LNCaP clone FGC (cell line): ENCODE results near the gene IRS1.
"Not testable (repeated sequence)": the region's sequence is repeated elsewhere in the genome, so short reads cannot be mapped to it uniquely, and the experiment has no call there.

ENCODE experiments used
- DNase-seq: peaks from one replicate; pipeline ENCODE4 v3.0.0-alpha.2; 2011; ENCODE audit warnings: low read depth
- H3K4me3 ChIP-seq: 2 replicates; pipeline ENCODE4 v1.5.1; 2011; ENCODE audit warnings: mild to moderate bottlenecking, low read depth, low read length, control low read depth
- TF ChIP-seq, protein P1 (sequence below): IDR thresholded peaks from 2 replicates; pipeline ENCODE4 v1.5.1; 2012; ENCODE audit warnings: mild to moderate bottlenecking; ENCODE audit not compliant: control insufficient read depth, insufficient read depth; ENCODE audit errors: extremely low read depth

IRS1 gene, protein sequence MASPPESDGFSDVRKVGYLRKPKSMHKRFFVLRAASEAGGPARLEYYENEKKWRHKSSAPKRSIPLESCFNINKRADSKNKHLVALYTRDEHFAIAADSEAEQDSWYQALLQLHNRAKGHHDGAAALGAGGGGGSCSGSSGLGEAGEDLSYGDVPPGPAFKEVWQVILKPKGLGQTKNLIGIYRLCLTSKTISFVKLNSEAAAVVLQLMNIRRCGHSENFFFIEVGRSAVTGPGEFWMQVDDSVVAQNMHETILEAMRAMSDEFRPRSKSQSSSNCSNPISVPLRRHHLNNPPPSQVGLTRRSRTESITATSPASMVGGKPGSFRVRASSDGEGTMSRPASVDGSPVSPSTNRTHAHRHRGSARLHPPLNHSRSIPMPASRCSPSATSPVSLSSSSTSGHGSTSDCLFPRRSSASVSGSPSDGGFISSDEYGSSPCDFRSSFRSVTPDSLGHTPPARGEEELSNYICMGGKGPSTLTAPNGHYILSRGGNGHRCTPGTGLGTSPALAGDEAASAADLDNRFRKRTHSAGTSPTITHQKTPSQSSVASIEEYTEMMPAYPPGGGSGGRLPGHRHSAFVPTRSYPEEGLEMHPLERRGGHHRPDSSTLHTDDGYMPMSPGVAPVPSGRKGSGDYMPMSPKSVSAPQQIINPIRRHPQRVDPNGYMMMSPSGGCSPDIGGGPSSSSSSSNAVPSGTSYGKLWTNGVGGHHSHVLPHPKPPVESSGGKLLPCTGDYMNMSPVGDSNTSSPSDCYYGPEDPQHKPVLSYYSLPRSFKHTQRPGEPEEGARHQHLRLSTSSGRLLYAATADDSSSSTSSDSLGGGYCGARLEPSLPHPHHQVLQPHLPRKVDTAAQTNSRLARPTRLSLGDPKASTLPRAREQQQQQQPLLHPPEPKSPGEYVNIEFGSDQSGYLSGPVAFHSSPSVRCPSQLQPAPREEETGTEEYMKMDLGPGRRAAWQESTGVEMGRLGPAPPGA (N-terminal part only)

DNA sequence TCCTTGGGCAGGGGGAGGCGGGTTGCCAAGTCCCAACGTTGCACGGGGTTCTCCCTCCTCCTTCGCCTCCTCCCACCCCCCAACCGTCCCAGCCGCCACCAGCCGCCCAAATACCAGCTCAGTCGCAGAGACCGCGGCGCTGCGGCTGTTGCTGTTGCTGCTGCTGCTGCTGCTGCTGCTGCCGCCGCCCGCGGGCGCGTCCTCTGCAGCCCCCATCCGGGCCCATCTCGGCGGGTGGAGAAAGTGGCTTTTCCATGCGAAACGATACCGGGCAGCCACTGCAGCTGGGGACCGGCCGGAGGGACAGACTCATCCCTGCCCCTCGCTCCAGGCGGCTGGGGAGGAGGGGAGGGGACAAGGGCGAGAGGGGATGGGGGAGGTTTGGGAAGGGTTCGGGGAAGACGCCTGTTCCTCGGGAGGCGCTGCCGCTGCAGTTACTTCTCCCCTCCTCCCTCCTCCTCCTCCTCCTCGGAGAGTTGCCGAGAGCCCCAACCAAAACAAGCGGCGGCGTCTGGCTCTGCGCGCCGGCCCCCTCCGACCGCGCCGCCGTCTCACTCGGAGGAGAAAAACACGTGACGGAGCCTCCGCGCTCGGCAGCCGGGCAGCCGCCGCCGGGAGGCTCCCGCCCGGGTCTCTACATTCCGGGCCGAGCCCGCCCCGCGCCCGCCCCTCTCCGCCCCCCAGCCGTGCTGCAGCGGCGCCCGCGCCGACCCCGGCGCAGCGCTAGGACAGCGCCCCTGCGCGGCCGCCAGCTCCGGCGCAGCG, at the start of gene IRS1:
IRS1 (minus strand) TSS at position 610 of the 765 bp plus-strand sequence. CDS start 1,082 bp downstream, outside the sequence.
- H3K4me3 ChIP-seq: peak within 1 kb of the TSS; percentile 60
- no peak for DNase-seq
- TF ChIP-seq, protein P1, sequence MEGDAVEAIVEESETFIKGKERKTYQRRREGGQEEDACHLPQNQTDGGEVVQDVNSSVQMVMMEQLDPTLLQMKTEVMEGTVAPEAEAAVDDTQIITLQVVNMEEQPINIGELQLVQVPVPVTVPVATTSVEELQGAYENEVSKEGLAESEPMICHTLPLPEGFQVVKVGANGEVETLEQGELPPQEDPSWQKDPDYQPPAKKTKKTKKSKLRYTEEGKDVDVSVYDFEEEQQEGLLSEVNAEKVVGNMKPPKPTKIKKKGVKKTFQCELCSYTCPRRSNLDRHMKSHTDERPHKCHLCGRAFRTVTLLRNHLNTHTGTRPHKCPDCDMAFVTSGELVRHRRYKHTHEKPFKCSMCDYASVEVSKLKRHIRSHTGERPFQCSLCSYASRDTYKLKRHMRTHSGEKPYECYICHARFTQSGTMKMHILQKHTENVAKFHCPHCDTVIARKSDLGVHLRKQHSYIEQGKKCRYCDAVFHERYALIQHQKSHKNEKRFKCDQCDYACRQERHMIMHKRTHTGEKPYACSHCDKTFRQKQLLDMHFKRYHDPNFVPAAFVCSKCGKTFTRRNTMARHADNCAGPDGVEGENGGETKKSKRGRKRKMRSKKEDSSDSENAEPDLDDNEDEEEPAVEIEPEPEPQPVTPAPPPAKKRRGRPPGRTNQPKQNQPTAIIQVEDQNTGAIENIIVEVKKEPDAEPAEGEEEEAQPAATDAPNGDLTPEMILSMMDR: peak; percentile 54

DNA sequence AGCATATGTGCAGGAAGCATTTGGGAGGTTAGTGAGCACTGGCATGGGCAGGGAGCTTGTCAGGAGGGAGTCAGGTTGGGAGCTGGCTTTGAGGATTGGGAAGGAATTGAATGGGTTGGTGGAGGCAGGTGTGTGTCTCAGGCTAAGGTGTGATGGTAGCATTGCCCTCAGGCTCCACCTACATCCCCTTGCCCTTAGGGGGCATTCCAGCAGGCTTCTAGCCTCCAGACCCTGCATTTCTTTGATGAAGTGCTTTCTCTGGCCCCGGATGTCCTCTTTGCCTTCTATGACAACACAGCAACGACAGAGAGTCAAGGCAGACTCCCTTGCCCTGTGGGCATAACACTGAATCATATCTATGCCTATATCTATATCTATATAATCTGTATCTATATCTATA, 49.7 kb upstream of the IRS1 start:
- no peak overlapping the region for H3K4me3 ChIP-seq
- TF ChIP-seq, protein P1: no peak

DNA sequence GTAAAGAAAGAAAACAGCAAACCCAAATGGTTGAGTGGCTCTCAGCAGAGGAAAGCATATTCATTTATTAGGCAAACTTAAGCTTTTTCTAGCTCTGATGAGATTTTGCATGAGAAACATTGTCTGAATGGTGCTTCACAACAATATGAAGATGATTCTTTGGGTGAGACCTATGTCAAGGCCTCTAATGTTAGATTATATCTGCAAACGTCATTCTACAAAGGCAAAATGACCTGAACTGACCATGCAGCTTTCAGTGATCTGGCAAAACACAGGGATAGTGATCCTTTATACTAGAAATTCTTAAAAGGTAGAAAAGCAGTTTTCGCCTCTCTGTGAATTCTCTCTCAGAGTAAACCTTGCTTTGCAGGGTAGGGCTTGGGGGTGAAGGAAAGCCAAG, 47.9 kb upstream of the IRS1 start:
- no peak overlapping the region for H3K4me3 ChIP-seq
- no peak for DNase-seq
- TF ChIP-seq, protein P1: no peak

More for the DNA sequence above, 49.7 kb upstream of the IRS1 start:
- DNase-seq: no peak

DNA sequence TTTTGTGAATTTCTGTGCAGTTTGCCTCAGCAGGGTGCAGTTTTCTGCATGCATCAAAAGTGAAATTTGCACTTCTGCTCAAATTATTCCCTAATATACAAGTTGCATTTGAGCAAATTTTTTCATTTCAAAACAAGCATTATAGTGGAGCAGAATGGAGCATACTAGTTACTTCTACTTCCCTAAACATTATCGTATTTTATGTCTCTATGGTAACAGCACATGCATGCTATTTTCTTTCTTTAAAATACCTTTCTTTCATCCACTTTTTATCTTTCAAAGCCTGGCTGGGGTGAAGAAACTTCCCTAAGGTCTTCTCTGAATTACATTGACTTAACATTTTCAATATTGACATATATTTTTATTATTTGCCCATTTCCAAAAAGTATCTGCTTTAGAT, 47.5 kb upstream of the IRS1 start:
- H3K4me3 ChIP-seq: no peak overlapping the region
- TF ChIP-seq, protein P1: no peak
- DNase-seq: no peak

DNA sequence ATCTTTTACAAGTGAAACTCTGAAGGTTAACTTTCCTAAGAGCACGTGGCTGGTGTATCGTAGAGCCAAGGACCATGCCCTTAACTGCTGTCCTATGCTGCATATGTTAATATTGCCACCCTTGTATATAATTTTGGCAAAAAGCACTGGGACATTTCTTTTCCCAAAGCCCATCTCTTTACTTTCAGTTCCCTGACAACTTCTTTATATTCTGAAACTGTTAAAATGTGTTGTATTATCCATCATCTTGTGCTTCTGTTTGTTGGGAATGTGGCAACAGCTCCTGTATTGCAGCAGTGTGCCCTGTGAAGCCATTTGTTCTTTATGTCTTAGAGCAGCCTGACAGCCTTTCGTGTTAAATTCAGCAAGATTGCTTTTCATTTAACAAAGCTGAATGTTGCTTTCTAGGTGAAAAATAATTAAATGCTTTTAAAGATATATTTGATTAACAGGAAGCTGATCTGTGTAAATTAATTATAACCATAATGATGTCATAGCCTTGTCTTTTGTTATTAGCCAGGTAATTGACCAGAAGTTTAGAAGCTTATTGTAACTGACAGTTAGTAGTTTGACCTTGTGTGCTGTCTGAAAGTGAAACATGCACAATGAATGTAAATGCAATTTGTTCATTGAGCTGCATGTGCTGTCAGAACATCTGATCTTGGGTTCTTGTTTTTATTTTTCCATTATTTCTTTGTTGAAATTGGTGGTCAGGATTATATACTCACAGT, 45.9 kb upstream of the IRS1 start:
- no peak overlapping the region for H3K4me3 ChIP-seq
- TF ChIP-seq, protein P1: no peak
- DNase-seq: no peak

DNA sequence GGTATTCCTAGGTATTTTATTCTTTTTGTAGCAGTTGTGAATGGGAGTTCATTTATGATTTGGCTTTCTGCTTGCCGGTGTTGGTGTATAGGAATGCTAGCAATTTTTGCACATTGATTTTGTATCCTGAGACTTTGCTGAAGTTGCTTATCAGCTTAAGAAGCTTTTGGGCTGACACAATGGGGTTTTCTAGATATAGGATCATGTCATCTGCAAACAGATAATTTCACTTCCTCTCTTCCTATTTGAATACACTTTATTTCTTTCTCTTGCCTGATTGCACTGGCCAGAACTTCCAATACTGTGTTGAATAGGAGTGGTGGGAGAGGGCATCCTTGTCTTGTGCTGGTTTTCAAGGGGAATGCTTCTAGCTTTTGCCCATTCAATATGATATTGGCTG, 43.4 kb upstream of the IRS1 start:
- not testable (repeated sequence) for DNase-seq, H3K4me3 ChIP-seq
